ENCODE data around the gene PDK2.

DNA sequence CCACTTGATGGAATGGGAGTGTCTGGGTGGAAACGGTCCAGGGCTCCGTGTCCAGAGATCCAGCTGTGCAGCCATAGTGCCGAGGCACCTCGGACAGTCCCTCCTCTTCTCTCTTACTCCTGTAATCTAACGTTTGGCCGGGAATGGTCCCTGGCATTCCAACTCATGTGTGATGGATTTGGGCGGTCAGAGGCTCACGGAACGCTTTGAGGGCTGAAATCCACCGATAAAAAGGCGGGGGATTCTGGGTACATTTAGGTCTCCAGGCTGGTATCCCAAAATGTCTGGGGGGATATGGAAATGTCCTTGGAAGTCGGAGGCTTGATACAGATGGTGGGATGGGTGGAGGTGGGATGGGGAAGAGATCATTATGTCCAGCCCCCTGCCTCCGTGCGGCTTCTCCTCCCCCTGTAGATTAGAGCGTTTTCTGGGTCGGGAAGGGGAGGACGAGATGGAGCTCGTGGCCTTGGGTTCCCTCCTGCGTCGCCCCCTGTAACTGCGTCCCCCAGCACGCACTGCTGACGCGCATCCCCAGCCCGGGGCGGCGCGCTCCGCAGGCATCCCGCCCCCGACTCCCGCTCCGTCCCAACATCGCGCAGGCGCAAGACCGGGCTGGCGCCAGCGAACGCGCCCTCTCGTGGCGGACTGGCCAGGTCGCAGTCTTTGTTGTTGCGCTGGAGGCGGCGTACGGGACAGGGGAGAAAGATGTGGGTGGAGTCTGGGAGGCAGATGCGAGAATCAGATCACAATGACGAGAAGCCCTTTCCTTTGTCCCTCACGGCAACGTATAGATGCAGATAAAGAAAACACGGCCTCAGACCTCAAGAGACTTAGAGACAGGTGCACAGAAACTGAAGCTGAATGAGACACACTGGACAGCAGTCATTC is 66.1 kb downstream of the PDK2 start:
- no peak; the same call in 1 of the 2 replicates for TF ChIP-seq FOXM1 (IDR thresholded peaks at IDR 0.05; ENCODE audit: borderline replicate concordance)
- no peak; the same call in none of the 2 replicates for TF ChIP-seq L3MBTL2 (conservative IDR thresholded peaks at IDR 0.05)
- TF ChIP-seq BHLHE40 (IDR thresholded peaks at IDR 0.05; ENCODE audit: borderline replicate concordance) = no peak
- TF ChIP-seq SUZ12 (IDR thresholded peaks at IDR 0.05) = no peak

Measured in HEK293T (cell line).